Iris pigment epithelial cell (primary cell): Measurements from ENCODE around the gene IFNW1.

Source experiments
- DNase-seq: peaks from one replicate; pipeline ENCODE4 v3.0.0-alpha.2; 2011; ENCODE audit warnings: low read depth

The IFNW1 gene

GRCh38 chr9:21110708-21111576 lies 30.7 kb downstream of the IFNW1 start:
- DNase-seq = peak; percentile 75

DNA sequence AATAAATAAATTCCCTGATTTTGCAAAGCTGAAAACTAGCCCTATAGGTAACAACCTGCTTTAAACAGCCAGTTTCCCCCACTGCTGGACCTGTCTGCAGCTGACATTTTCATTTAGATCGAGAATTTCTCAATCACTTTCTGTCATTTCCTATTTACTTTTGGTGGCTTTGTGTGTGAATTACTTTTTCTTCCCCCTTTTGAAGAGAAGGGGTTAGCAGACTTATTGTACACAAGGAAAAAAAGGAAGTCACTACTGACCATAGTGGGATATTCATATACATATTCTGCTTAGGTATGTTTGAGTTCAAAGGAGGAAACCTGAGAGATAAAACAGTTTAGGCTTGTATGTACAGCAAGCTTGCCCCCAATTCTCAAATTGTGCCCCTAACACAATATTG lies 36.8 kb downstream of the IFNW1 start:
- DNase-seq = no peak

DNA sequence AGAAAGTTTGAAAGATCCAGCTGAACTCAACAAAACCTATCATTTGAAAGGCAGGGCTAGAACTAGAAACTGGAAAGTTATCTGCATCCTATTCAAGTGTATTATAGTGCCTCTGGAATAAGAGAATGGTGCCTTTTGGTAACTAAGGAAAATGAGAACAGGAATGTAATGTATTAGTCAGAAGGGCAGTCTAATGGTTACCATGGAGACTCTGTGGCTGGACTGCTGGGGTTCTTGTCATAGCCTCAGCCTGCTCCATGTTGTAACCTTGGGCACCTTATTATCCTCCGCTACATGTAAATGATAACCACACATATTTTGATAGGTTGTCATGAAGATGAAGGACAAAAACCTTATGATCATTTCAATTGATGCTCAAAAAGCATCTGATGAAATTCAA lies 39.3 kb downstream of the IFNW1 start:
- DNase-seq = peak; percentile 36

- DNase-seq = no peak
Observed at GRCh38 chr9:21097817-21098216, 43.8 kb downstream of the IFNW1 start.

GRCh38 chr9:21096901-21097255 lies 44.8 kb downstream of the IFNW1 start:
- no peak for DNase-seq

DNA sequence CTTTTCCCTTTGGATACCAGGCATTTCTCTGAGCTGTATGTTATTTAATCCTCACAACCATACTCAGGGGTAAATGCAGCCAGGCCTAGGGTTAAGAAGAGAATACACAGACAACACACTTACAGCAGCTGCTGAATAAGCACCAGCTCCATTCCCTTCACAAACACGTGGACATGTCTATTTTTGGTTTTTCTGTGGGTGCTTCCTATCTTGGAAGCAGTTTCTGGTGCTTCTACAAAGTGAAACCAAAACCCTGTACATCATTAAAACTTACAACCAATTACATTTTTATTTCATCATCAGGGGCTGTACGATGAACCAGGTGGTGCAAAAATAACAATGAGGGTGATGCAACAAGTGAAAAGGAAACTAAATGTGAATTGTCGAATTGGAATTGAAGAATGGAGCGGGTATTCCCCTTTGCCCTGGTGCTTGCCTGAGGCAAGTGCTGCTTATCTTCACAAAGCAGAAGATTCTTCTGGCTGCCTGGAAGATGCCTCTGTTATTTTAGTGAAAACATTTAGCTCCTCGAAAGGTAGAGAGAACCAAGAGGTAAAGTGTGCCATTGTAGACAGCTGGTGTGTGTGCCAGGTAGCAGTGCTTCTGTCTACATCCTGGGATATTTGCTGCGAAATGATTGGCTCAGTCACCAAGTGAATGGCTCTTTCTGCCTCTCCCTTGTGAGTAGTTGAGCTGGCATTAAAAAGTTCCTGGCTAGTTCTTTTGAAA lies 45.3 kb downstream of the IFNW1 start:
- DNase-seq = peak; percentile 70

DNA sequence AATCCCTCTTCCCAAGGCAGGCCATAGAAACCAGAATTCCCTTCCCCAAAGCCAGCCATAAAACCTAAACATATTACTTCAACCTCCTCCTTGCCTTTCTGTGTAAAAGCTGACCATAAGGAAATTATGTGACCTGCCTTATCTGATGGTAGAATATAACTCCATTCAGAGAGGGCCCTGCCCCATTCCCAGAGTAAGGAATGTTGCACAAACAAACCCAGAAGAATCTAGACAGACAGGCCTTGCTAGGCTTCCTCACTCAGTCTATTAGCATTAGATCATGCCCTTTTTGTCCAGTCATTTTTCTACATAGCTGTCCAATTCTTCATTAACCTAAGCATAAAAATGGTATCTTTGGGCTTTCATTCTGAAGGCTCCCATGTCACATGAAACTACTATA lies 46.1 kb downstream of the IFNW1 start:
- DNase-seq = no peak
